ENCODE data around the gene AK1. TPM values are rescaled to one million over a fixed set of nuclear protein-coding genes. Genes with fewer than 3 reads are reported as not detected.

Gene AK1
- total and polyA plus RNA-seq, 12 donors: 51.9 to 242 (median 91.9) TPM

- 84 to 91% (median 86%) methylated on average over 5 to 14 of the region's 14 CpGs for WGBS, 4 donors
- peaks cover 0 to 16% of the 10 kb centered on the region in 2 donors for H3K36me3 ChIP-seq (replicated peaks in 1 of 2)
- H3K4me3 ChIP-seq: peak overlapping the region in 1 of 4 donors; percentile 97
- no peaks in the 10 kb centered on the region for H3K27me3 ChIP-seq
- no peaks in the 10 kb centered on the region for H3K9me3 ChIP-seq (replicated peaks in 1 of 3)
- peaks cover 20 to 45% of the 10 kb centered on the region in 2 donors for H3K4me1 ChIP-seq (replicated peaks in 1 of 2)
- no peak for DNase-seq
- no peak for TF ChIP-seq POLR2A (IDR thresholded peaks at IDR 0.05)
- TF ChIP-seq, protein P1, sequence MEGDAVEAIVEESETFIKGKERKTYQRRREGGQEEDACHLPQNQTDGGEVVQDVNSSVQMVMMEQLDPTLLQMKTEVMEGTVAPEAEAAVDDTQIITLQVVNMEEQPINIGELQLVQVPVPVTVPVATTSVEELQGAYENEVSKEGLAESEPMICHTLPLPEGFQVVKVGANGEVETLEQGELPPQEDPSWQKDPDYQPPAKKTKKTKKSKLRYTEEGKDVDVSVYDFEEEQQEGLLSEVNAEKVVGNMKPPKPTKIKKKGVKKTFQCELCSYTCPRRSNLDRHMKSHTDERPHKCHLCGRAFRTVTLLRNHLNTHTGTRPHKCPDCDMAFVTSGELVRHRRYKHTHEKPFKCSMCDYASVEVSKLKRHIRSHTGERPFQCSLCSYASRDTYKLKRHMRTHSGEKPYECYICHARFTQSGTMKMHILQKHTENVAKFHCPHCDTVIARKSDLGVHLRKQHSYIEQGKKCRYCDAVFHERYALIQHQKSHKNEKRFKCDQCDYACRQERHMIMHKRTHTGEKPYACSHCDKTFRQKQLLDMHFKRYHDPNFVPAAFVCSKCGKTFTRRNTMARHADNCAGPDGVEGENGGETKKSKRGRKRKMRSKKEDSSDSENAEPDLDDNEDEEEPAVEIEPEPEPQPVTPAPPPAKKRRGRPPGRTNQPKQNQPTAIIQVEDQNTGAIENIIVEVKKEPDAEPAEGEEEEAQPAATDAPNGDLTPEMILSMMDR (IDR thresholded peaks at IDR 0.05): no peak
- H3K27ac ChIP-seq: peak overlapping the region in 1 of 5 donors; percentile 66
- intact Hi-C loops (cut with DNase I): no loop called here
Observed at GRCh38 chr9:127876026-127876763, 1.3 kb downstream of the AK1 start.

DNA sequence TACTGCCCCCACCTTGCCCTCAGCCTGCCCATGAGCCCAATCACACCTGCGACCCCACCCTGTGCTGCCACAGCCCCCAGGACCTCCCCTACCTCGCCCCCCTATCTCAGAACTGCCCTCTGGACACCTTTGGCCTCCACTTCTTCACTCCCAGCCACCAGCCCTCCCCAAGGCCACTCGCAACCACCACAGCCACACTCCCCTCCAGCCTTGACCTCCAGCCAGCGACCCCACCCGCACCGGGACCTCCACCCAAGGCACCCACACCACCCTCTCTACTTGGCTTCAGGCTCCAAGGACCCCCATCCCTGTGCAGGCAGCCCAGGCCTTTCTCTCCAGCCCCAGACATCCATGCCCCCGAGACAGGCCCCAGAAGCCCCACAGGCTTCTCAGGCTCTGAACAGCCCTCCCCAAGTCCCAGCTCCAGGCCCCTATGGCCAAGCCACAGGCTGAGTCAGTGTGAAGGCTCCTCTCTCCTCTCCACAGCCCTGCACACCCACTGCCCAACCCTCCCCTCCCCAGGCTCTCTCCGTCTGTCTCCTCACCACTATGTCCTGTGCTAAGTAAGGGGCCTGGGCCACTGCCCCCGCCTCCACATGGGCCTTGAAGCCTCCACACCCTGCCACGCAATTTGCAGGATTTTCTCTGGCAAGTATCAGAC, 2.0 kb downstream of the AK1 start:
- intact Hi-C loops (cut with DNase I): no loop called here
- Histone ChIP-seq H3K36me3 (replicated peaks in 1 of 2) (peaks cover 0 to 23% of the 10 kb centered on the region in 2 donors), H3K4me3 (no peak overlapping the region), H3K27me3 (no peaks in the 10 kb centered on the region), H3K4me1 (replicated peaks in 1 of 2) (peaks cover 20 to 45% of the 10 kb centered on the region in 2 donors), H3K9me3 (replicated peaks in 1 of 3) (no peaks in the 10 kb centered on the region), H3K27ac (no peak overlapping the region)
- no peak for DNase-seq
- TF ChIP-seq, protein P1 (IDR thresholded peaks at IDR 0.05): no peak
- TF ChIP-seq POLR2A (IDR thresholded peaks at IDR 0.05): no peak
- 64 to 80% (median 76%) methylated on average over 3 to 10 of the region's 10 CpGs for WGBS, 4 donors

DNA sequence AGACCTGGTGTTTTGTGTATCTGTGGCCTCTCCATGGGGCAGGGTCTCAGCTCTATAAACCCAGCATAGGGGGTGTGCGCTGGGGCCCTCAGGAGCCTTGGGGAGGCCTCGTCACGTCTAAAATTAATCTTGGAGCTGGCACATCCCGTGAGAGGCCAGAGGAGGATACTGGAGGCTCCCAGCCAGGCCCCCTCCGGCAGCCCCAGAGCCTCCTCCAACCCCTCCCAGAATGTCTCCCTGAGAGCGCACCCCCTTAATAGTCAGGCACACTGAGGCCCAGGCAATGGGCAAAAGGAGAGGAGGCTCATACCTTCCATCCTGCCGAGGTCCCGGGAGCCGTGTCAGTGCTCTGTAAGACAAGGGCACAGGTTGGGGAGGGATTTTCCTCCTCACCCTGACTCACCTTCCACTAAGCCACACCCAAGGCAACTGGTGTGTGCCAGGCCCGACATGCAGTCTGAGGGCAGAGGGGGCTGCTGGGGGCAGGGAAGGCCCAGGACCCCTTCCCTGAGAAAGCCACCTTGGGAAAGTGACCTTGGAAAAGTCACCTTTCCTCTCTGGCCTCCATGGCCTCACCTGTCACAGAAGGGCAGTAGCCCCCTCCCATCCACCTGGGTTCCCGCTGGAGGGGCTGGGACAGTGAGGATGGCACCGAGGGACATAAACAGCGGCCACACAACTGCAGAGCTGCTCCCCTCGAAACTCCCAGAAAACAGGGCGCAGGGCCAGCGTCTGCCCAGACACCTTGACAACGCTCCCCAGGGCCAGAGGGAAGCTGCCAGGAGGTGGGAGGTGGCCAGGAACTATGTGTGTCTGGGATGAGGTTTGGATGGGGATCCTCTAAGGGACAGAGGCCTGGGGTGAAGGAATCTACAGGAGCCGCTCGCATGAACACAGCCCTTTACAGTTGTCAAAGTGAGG, 2.9 kb downstream of the AK1 start:
- WGBS, 4 donors: 57 to 75% (median 72%) methylated on average over 7 to 19 of the region's 19 CpGs
- Histone ChIP-seq H3K27me3 (no peaks in the 10 kb centered on the region), H3K4me1 (replicated peaks in 1 of 2) (peaks cover 20 to 45% of the 10 kb centered on the region in 2 donors), H3K27ac (peak overlapping the region in 2 of 5 donors; percentile 17 to 31), H3K36me3 (replicated peaks in 1 of 2) (peaks cover 0 to 23% of the 10 kb centered on the region in 2 donors), H3K9me3 (replicated peaks in 1 of 3) (no peaks in the 10 kb centered on the region), H3K4me3 (no peak overlapping the region)
- intact Hi-C loops (cut with DNase I): loop anchor here in 1 of 2 donors (5.0 kb wide), 2 partner anchors 33 to 132 kb away; no protein-coding TSS in a partner anchor
- DNase-seq: peak in 2 of 7 donors; percentile 37 to 50
- TF ChIP-seq, protein P1 (IDR thresholded peaks at IDR 0.05): no peak
- no peak for TF ChIP-seq POLR2A (IDR thresholded peaks at IDR 0.05)

All from adrenal gland (tissue), 12 donors.